Hepatocyte (in vitro differentiated cells): ENCODE results near the gene LYL1. TPM values are rescaled to one million over a fixed set of nuclear protein-coding genes. Genes with fewer than 3 reads are reported as not detected.
A peak's percentile ranks its signal among the peaks of the same experiment; 100 is the strongest.

Experiments used
- DNase-seq: peaks from one replicate; pipeline ENCODE4 v3.0.0-alpha.2; 2016; ENCODE audit warnings: low spot score
- H2AFZ ChIP-seq: fragments of 200-600 bp; sonication (generic); 2 replicates; pipeline ENCODE4 v1.6.0; 2016; ENCODE audit warnings: antibody characterized with exemption, mild to moderate bottlenecking
- H3K27ac ChIP-seq: fragments of 200-600 bp; sonication (generic); 2 replicates; pipeline ENCODE4 v1.5.1; 2016; ENCODE audit warnings: mild to moderate bottlenecking
- H3K27me3 ChIP-seq: fragments of 200-600 bp; sonication (generic); 2 replicates; pipeline ENCODE4 v1.6.1; 2016
- H3K36me3 ChIP-seq: fragments of 200-600 bp; sonication (generic); replicated peaks from 2 replicates; pipeline ENCODE4 v1.5.1; 2016; ENCODE audit warnings: low read depth; ENCODE audit not compliant: insufficient read depth
- H3K4me1 ChIP-seq: fragments of 200-600 bp; sonication (generic); 2 replicates; pipeline ENCODE4 v1.5.1; 2016; ENCODE audit warnings: mild to moderate bottlenecking, moderate library complexity; ENCODE audit not compliant: insufficient read depth
- H3K4me2 ChIP-seq: fragments of 200-600 bp; sonication (generic); 2 replicates; pipeline ENCODE4 v1.6.0; 2016
- H3K4me3 ChIP-seq: fragments of 200-600 bp; sonication (generic); 2 replicates; pipeline ENCODE4 v1.5.1; 2016; ENCODE audit warnings: mild to moderate bottlenecking
- H3K79me2 ChIP-seq: fragments of 200-600 bp; sonication (generic); 2 replicates; pipeline ENCODE4 v1.6.0; 2017; ENCODE audit warnings: mild to moderate bottlenecking
- H3K9me2 ChIP-seq: fragments of 200-600 bp; sonication (generic); replicated peaks from 2 replicates; pipeline ENCODE4 v1.6.0; 2017; ENCODE audit warnings: mild to moderate bottlenecking; ENCODE audit not compliant: insufficient read depth
- H3K9me3 ChIP-seq: fragments of 200-600 bp; sonication (generic); 2 replicates; pipeline ENCODE4 v1.5.1; 2016; ENCODE audit warnings: low read depth, mild to moderate bottlenecking
- H4K20me1 ChIP-seq: fragments of 200-600 bp; sonication (generic); 2 replicates; pipeline ENCODE4 v1.6.0; 2016; ENCODE audit warnings: mild to moderate bottlenecking; ENCODE audit not compliant: insufficient read depth, poor library complexity, severe bottlenecking
- CTCF ChIP-seq: fragments of 200-600 bp; sonication (generic); IDR thresholded peaks from 2 replicates; pipeline ENCODE4 v1.5.1; 2016; ENCODE audit warnings: antibody characterized with exemption, mild to moderate bottlenecking; ENCODE audit not compliant: poor library complexity
- EZH2 ChIP-seq: fragments of 200-600 bp; sonication (generic); IDR thresholded peaks from 2 replicates; pipeline ENCODE4 v1.6.1; 2016; ENCODE audit warnings: antibody characterized with exemption, mild to moderate bottlenecking, borderline replicate concordance
- EZH2phosphoT487 ChIP-seq: fragments of 200-600 bp; sonication (generic); IDR thresholded peaks from one replicate; pipeline ENCODE4 v1.6.1; 2018; ENCODE audit warnings: antibody characterized with exemption, mild to moderate bottlenecking, low read depth, moderate library complexity; ENCODE audit not compliant: unreplicated experiment, severe bottlenecking
- WGBS: methylation state at CpG from one replicate; pipeline ENCODE4 v1.1.6; 2016; ENCODE audit warnings: low lambda C conversion rate; ENCODE audit errors: missing lambda C conversion rate; 5-methylcytosine and 5-hydroxymethylcytosine counted together
- polyA plus RNA-seq: library from polyadenylated mRNA; unstranded; fragments of >200 nt; fragmentation: Nextera tagmentation; extraction: Ambion mirVana; gene quantifications from 2 replicates; pipeline ENCODE4 v1.2.1, GENCODE V29; 2016
- total RNA-seq: library from RNA; depleted of rRNA; stranded (reverse); fragments of >200 nt; gene quantifications from 2 replicates; pipeline ENCODE4 v1.2.3, GENCODE V29; 2014

Gene LYL1
- total and polyA plus RNA-seq, 2 experiments from 2014 or later = 0.47 to 1.4 TPM

GRCh38 chr19:13078897-13079541 is 23.6 kb downstream of the LYL1 start:
- Histone ChIP-seq H2AFZ (no peak overlapping the region), H3K9me2 (no peaks in the 10 kb centered on the region), H3K27me3 (peaks cover 4% of the 10 kb centered on the region), H3K36me3 (no peaks in the 10 kb centered on the region), H3K9me3 (no peaks in the 10 kb centered on the region), H3K4me2 (peak overlapping the region; percentile 55), H3K27ac (peak overlapping the region; percentile 88), H3K79me2 (no peaks in the 10 kb centered on the region), H4K20me1 (no peaks in the 10 kb centered on the region), H3K4me3 (no peak overlapping the region), H3K4me1 (peaks cover 53% of the 10 kb centered on the region)
- TF ChIP-seq CTCF (peak; percentile 11), EZH2 (no peak)
- 75% methylated on average over 12 of the region's 12 CpGs for WGBS
- no peak for DNase-seq

- H2AFZ ChIP-seq = no peak overlapping the region
- H3K4me3 ChIP-seq = no peak overlapping the region
- TF ChIP-seq CTCF = no peak
- no peak for TF ChIP-seq EZH2
- no peak for TF ChIP-seq EZH2phosphoT487
- H3K4me2 ChIP-seq = peak overlapping the region; percentile 55
- peak overlapping the region; percentile 88 for H3K27ac ChIP-seq
- no peak for DNase-seq
- 77% methylated on average over 9 of the region's 10 CpGs for WGBS
- peaks cover 53% of the 10 kb centered on the region for H3K4me1 ChIP-seq
- no peaks in the 10 kb centered on the region for H3K79me2 ChIP-seq
- no peaks in the 10 kb centered on the region for H3K9me2 ChIP-seq
- no peaks in the 10 kb centered on the region for H3K36me3 ChIP-seq
- peaks cover 4% of the 10 kb centered on the region for H3K27me3 ChIP-seq
- no peaks in the 10 kb centered on the region for H3K9me3 ChIP-seq
- H4K20me1 ChIP-seq = no peaks in the 10 kb centered on the region
Measured at GRCh38 chr19:13078381-13078780, 24.3 kb downstream of the LYL1 start.

- Histone ChIP-seq H3K4me3 (no peak overlapping the region), H3K9me2 (no peaks in the 10 kb centered on the region), H2AFZ (no peak overlapping the region), H3K4me1 (peaks cover 49% of the 10 kb centered on the region), H3K36me3 (no peaks in the 10 kb centered on the region), H3K79me2 (no peaks in the 10 kb centered on the region), H3K9me3 (no peaks in the 10 kb centered on the region), H3K27me3 (peaks cover 4% of the 10 kb centered on the region), H3K4me2 (no peak overlapping the region), H3K27ac (peak overlapping the region; percentile 88), H4K20me1 (no peaks in the 10 kb centered on the region)
- no peak for TF ChIP-seq EZH2phosphoT487
- TF ChIP-seq EZH2 = no peak
- TF ChIP-seq CTCF = no peak
- 61% methylated on average over 11 of the region's 11 CpGs for WGBS
- no peak for DNase-seq
Measured at GRCh38 chr19:13077240-13077639, 25.4 kb downstream of the LYL1 start.

- Histone ChIP-seq H3K27ac (peak overlapping the region; percentile 88), H2AFZ (no peak overlapping the region), H3K9me3 (no peaks in the 10 kb centered on the region), H4K20me1 (no peaks in the 10 kb centered on the region), H3K9me2 (no peaks in the 10 kb centered on the region), H3K4me2 (no peak overlapping the region), H3K79me2 (no peaks in the 10 kb centered on the region), H3K4me3 (no peak overlapping the region), H3K36me3 (no peaks in the 10 kb centered on the region), H3K27me3 (peaks cover 4% of the 10 kb centered on the region), H3K4me1 (peaks cover 44% of the 10 kb centered on the region)
- no peak for DNase-seq
- WGBS = 71% methylated on average over 6 of the region's 6 CpGs
- TF ChIP-seq CTCF = no peak
Measured at GRCh38 chr19:13076787-13077186, 25.9 kb downstream of the LYL1 start.
